Trophoblast cell (in vitro differentiated cells and primary cell): Measurements from ENCODE around the gene GBF1.

Source experiments
- DNase-seq, 2 donors: peaks; one replicate each; pipeline ENCODE4 v3.0.0-alpha.2; 2016
- H2AFZ ChIP-seq: 2 replicates; pipeline ENCODE4 v1.6.1; 2013; ENCODE audit warnings: low read length, moderate library complexity, mild to moderate bottlenecking; ENCODE audit not compliant: insufficient read depth, poor library complexity
- H2AK5ac ChIP-seq: 2 replicates; pipeline ENCODE4 v1.6.1; 2013; ENCODE audit warnings: mild to moderate bottlenecking, low read length
- H2BK120ac ChIP-seq: 2 replicates; pipeline ENCODE4 v1.6.1; 2013; ENCODE audit warnings: low read length, mild to moderate bottlenecking, moderate library complexity; ENCODE audit not compliant: insufficient read depth, poor library complexity
- H2BK12ac ChIP-seq: 2 replicates; pipeline ENCODE4 v1.6.1; 2013; ENCODE audit warnings: mild to moderate bottlenecking, low read length, moderate library complexity
- H2BK5ac ChIP-seq: 2 replicates; pipeline ENCODE4 v1.6.1; 2013; ENCODE audit warnings: low read length, low read depth, moderate library complexity, mild to moderate bottlenecking; ENCODE audit not compliant: poor library complexity
- H3K14ac ChIP-seq: 2 replicates; pipeline ENCODE4 v1.6.1; 2013; ENCODE audit warnings: mild to moderate bottlenecking, low read length
- H3K18ac ChIP-seq: 2 replicates; pipeline ENCODE4 v1.6.1; 2013; ENCODE audit warnings: mild to moderate bottlenecking, low read length
- H3K23ac ChIP-seq: 2 replicates; pipeline ENCODE4 v1.6.1; 2013; ENCODE audit warnings: low read length
- H3K27ac ChIP-seq: 2 replicates; pipeline ENCODE4 v1.5.1; 2013; ENCODE audit warnings: low read depth, mild to moderate bottlenecking, inconsistent platforms, low read length, moderate library complexity
- H3K27me3 ChIP-seq: 2 replicates; pipeline ENCODE4 v1.6.1; 2013; ENCODE audit warnings: inconsistent platforms, mild to moderate bottlenecking, low read length, moderate library complexity; ENCODE audit not compliant: insufficient read depth
- H3K36me3 ChIP-seq, 2 experiments: 1 replicate in 1 of 2; 2 replicates in 1 of 2; pipeline ENCODE4 v1.6.1; 2013; ENCODE audit warnings: low read length in 2 of 2, mild to moderate bottlenecking in 2 of 2, moderate library complexity in 1 of 2; ENCODE audit not compliant: insufficient read depth in 2 of 2, control insufficient read depth in 1 of 2
- H3K4ac ChIP-seq: 2 replicates; pipeline ENCODE4 v1.6.1; 2013; ENCODE audit warnings: low read depth, mild to moderate bottlenecking, low read length, moderate library complexity
- H3K4me1 ChIP-seq, 2 experiments: 1 replicate in 1 of 2; 2 replicates in 1 of 2; pipeline ENCODE4 v1.6.1; 2013; ENCODE audit warnings: low read length in 2 of 2, mild to moderate bottlenecking in 2 of 2, moderate library complexity in 1 of 2; ENCODE audit not compliant: insufficient read depth in 2 of 2, control insufficient read depth in 1 of 2
- H3K4me2 ChIP-seq: 2 replicates; pipeline ENCODE4 v1.6.1; 2013; ENCODE audit warnings: inconsistent platforms, mild to moderate bottlenecking, low read length, moderate library complexity
- H3K4me3 ChIP-seq: 2 replicates; pipeline ENCODE4 v1.5.1; 2013; ENCODE audit warnings: mild to moderate bottlenecking, low read depth, low read length, inconsistent platforms
- H3K79me1 ChIP-seq: one replicate; pipeline ENCODE4 v1.6.1; 2013; ENCODE audit warnings: low read length
- H3K79me2 ChIP-seq: 2 replicates; pipeline ENCODE4 v1.6.1; 2013; ENCODE audit warnings: low read length, mild to moderate bottlenecking; ENCODE audit not compliant: control insufficient read depth, insufficient read depth, poor library complexity
- H3K9ac ChIP-seq: 2 replicates; pipeline ENCODE4 v1.6.1; 2013; ENCODE audit warnings: mild to moderate bottlenecking, low read length
- H3K9me3 ChIP-seq: 2 replicates; pipeline ENCODE4 v1.6.1; 2013; ENCODE audit warnings: low read depth, mild to moderate bottlenecking, control low read depth, inconsistent platforms, low read length; ENCODE audit not compliant: insufficient read depth
- H4K12ac ChIP-seq: 2 replicates; pipeline ENCODE4 v1.6.1; 2013; ENCODE audit warnings: low read depth, mild to moderate bottlenecking, low read length, moderate library complexity
- H4K8ac ChIP-seq: 2 replicates; pipeline ENCODE4 v1.6.1; 2013; ENCODE audit warnings: low read depth, mild to moderate bottlenecking, low read length, moderate library complexity
- H4K91ac ChIP-seq: one replicate; pipeline ENCODE4 v1.6.1; 2013; ENCODE audit warnings: low read depth, mild to moderate bottlenecking, low read length, moderate library complexity
- WGBS: extraction: QIAGEN DNeasy Blood & Tissue Kit; methylation state at CpG from one replicate; pipeline ENCODE4 v1.1.7; 2013; ENCODE audit warnings: missing lambda C conversion rate; ENCODE audit not compliant: insufficient read length, insufficient coverage; ENCODE audit errors: extremely low coverage; 5-methylcytosine and 5-hydroxymethylcytosine counted together

Gene GBF1

GRCh38 chr10:102225646-102226541 lies 19.4 kb upstream of the GBF1 start, which contains the start of gene ELOVL3:
TSS of gene ELOVL3 (plus strand) at chr10:102226299. CDS start at chr10:102226549, 250 bp downstream.
- Histone ChIP-seq H3K4ac (no peak within 1 kb of the TSS), H3K23ac (no peak within 1 kb of the TSS), H3K79me1 (no peaks in the 10 kb centered on the region), H2AK5ac (no peak within 1 kb of the TSS), H3K27ac (no peak within 1 kb of the TSS), H2BK12ac (peak within 1 kb of the TSS; percentile 0), H4K91ac (no peak within 1 kb of the TSS), H4K8ac (peak within 1 kb of the TSS; percentile 48), H2BK120ac (no peak within 1 kb of the TSS), H3K18ac (no peak within 1 kb of the TSS), H4K12ac (no peak within 1 kb of the TSS), H3K9ac (no peak within 1 kb of the TSS), H3K4me1 (peaks cover 15 to 20% of the 10 kb centered on the region in 2 experiments), H3K9me3 (peaks cover 5% of the 10 kb centered on the region), H2AFZ (peak within 1 kb of the TSS; percentile 67), H3K4me3 (no peak within 1 kb of the TSS), H3K36me3 (no peaks in the 10 kb centered on the region), H2BK5ac (no peak within 1 kb of the TSS), H3K14ac (no peak within 1 kb of the TSS), H3K79me2 (no peaks in the 10 kb centered on the region), H3K27me3 (peaks cover 27% of the 10 kb centered on the region), H3K4me2 (peak within 1 kb of the TSS; percentile 54)
- peak; percentile 91 to 95 for DNase-seq
- WGBS, result no CpG with 5 or more reads among the region's 47 CpGs

GRCh38 chr10:102226542-102226870 lies 18.8 kb upstream of the GBF1 start:
- no peak overlapping the region for H2BK5ac ChIP-seq
- no peak overlapping the region for H3K9ac ChIP-seq
- no peak overlapping the region for H4K12ac ChIP-seq
- no peak overlapping the region for H2AFZ ChIP-seq
- H2AK5ac ChIP-seq, result no peak overlapping the region
- no peak overlapping the region for H4K8ac ChIP-seq
- no peak overlapping the region for H2BK120ac ChIP-seq
- H3K36me3 ChIP-seq, result no peaks in the 10 kb centered on the region
- no peak overlapping the region for H3K4ac ChIP-seq
- no peaks in the 10 kb centered on the region for H3K79me2 ChIP-seq
- peaks cover 33% of the 10 kb centered on the region for H3K27me3 ChIP-seq
- no peak overlapping the region for H3K27ac ChIP-seq
- no peak overlapping the region for H2BK12ac ChIP-seq
- no peak overlapping the region for H3K23ac ChIP-seq
- no peak for DNase-seq
- H3K4me2 ChIP-seq, result peak overlapping the region; percentile 54
- H3K14ac ChIP-seq, result no peak overlapping the region
- H3K4me1 ChIP-seq, result peaks cover 19 to 26% of the 10 kb centered on the region in 2 experiments
- H3K79me1 ChIP-seq, result no peaks in the 10 kb centered on the region
- no peak overlapping the region for H3K4me3 ChIP-seq
- H3K18ac ChIP-seq, result no peak overlapping the region
- H3K9me3 ChIP-seq, result peaks cover 5% of the 10 kb centered on the region
- H4K91ac ChIP-seq, result no peak overlapping the region
- WGBS, result no CpG with 5 or more reads among the region's 8 CpGs

GRCh38 chr10:102227050-102227449 lies 18.3 kb upstream of the GBF1 start:
- Histone ChIP-seq H3K18ac (no peak overlapping the region), H3K9me3 (peaks cover 5% of the 10 kb centered on the region), H4K91ac (no peak overlapping the region), H2AFZ (no peak overlapping the region), H3K36me3 (no peaks in the 10 kb centered on the region), H3K9ac (no peak overlapping the region), H4K8ac (no peak overlapping the region), H3K79me2 (no peaks in the 10 kb centered on the region), H3K27ac (no peak overlapping the region), H3K4me2 (no peak overlapping the region), H2BK120ac (no peak overlapping the region), H3K4me1 (peaks cover 20 to 28% of the 10 kb centered on the region in 2 experiments), H3K4ac (no peak overlapping the region), H3K14ac (no peak overlapping the region), H2BK5ac (no peak overlapping the region), H3K4me3 (no peak overlapping the region), H3K23ac (no peak overlapping the region), H3K27me3 (peaks cover 38% of the 10 kb centered on the region), H4K12ac (no peak overlapping the region), H3K79me1 (no peaks in the 10 kb centered on the region), H2BK12ac (no peak overlapping the region), H2AK5ac (no peak overlapping the region)
- WGBS, result no CpG with 5 or more reads among the region's 8 CpGs
- DNase-seq, result peak; percentile 78 to 80

GRCh38 chr10:102229810-102230263 lies 15.5 kb upstream of the GBF1 start:
- H3K9ac ChIP-seq, result no peak overlapping the region
- no peak overlapping the region for H2BK5ac ChIP-seq
- no peak overlapping the region for H2BK12ac ChIP-seq
- peaks cover 46% of the 10 kb centered on the region for H3K27me3 ChIP-seq
- H2BK120ac ChIP-seq, result no peak overlapping the region
- H3K4me1 ChIP-seq, result peaks cover 20 to 28% of the 10 kb centered on the region in 2 experiments
- no peak overlapping the region for H4K91ac ChIP-seq
- H4K12ac ChIP-seq, result no peak overlapping the region
- H3K9me3 ChIP-seq, result peaks cover 5% of the 10 kb centered on the region
- no peak overlapping the region for H2AK5ac ChIP-seq
- WGBS, result no CpG with 5 or more reads among the region's 24 CpGs
- H3K23ac ChIP-seq, result no peak overlapping the region
- H2AFZ ChIP-seq, result no peak overlapping the region
- no peaks in the 10 kb centered on the region for H3K79me2 ChIP-seq
- no peak overlapping the region for H3K18ac ChIP-seq
- peak overlapping the region; percentile 72 for H3K4me2 ChIP-seq
- H4K8ac ChIP-seq, result no peak overlapping the region
- H3K27ac ChIP-seq, result no peak overlapping the region
- no peaks in the 10 kb centered on the region for H3K79me1 ChIP-seq
- no peaks in the 10 kb centered on the region for H3K36me3 ChIP-seq
- H3K4ac ChIP-seq, result no peak overlapping the region
- peak; percentile 75 to 91 for DNase-seq
- H3K4me3 ChIP-seq, result no peak overlapping the region
- no peak overlapping the region for H3K14ac ChIP-seq
